Activated CD8-positive, alpha-beta memory T cell treated with anti-CD3 and anti-CD28 coated beads, Interleukin-2, amount 10 ng/mL, durations not matched to agents 7 days and 5 days (primary cell): Measurements from ENCODE around the gene TSPAN16. TPM values are rescaled to one million over a fixed set of nuclear protein-coding genes. Genes with fewer than 3 reads are reported as not detected.

Experiments used
- ATAC-seq: fragments of 150-1000 bp; cut with Tn5 transposase; one replicate; pipeline ENCODE4 v1.10.0; 2021; ENCODE audit warnings: moderate library complexity
- CTCF ChIA-PET: fragments of 350-600 bp; sonication (Branson Sonifier 250); formaldehyde crosslinking; loops from one replicate; lab custom pipeline; 2021; ENCODE audit warnings: antibody characterized with exemption; lab: Charles Lee
- DNase-seq: peaks from one replicate; pipeline ENCODE4 v3.0.0-alpha.2; 2020
- H3K27ac Mint-ChIP-seq: one replicate; pipeline ENCODE4 v1.8.0; 2021; ENCODE audit warnings: mild to moderate bottlenecking, mixed read lengths
- H3K27me3 Mint-ChIP-seq: one replicate; pipeline ENCODE4 v1.8.0; 2021; ENCODE audit warnings: mixed read lengths
- H3K36me3 Mint-ChIP-seq: one replicate; pipeline ENCODE4 v1.8.0; 2021; ENCODE audit warnings: mild to moderate bottlenecking, mixed read lengths
- H3K4me1 Mint-ChIP-seq: one replicate; pipeline ENCODE4 v1.8.0; 2021; ENCODE audit warnings: mixed read lengths
- H3K4me3 Mint-ChIP-seq: one replicate; pipeline ENCODE4 v1.8.0; 2021; ENCODE audit warnings: mild to moderate bottlenecking, moderate library complexity, mixed read lengths
- H3K9me3 Mint-ChIP-seq: one replicate; pipeline ENCODE4 v1.8.0; 2022; ENCODE audit warnings: low read depth, mixed read lengths
- total RNA-seq, 2 experiments: library from RNA; stranded (reverse); gene quantifications; one replicate each; pipeline ENCODE4 v1.2.3, GENCODE V29; 2021

The TSPAN16 gene
- total RNA-seq, 2 experiments from 2014 or later, result not detected

- peak overlapping the region; percentile 79 for H3K27ac Mint-ChIP-seq
- H3K36me3 Mint-ChIP-seq, result peaks cover 4% of the 10 kb centered on the region
- H3K4me1 Mint-ChIP-seq, result peaks cover 11% of the 10 kb centered on the region
- peak; percentile 86 for DNase-seq
- peak; percentile 81 for ATAC-seq
- peaks cover 68% of the 10 kb centered on the region for H3K27me3 Mint-ChIP-seq
- H3K4me3 Mint-ChIP-seq, result peak overlapping the region; percentile 58
- no peaks in the 10 kb centered on the region for H3K9me3 Mint-ChIP-seq
- CTCF ChIA-PET, result interaction anchor here (1.1 to 2.1 kb wide), 4 partner anchors 14 to 102 kb away, joined by 3 to 6 read pairs (median 4); partner anchors contain the start of gene TSPAN16
Measured at GRCh38 chr19:11279505-11280236, 16.3 kb upstream of the TSPAN16 start.

GRCh38 chr19:11281356-11282049 is 14.5 kb upstream of the TSPAN16 start:
- ATAC-seq, result no peak
- H3K4me1 Mint-ChIP-seq, result peaks cover 11% of the 10 kb centered on the region
- H3K4me3 Mint-ChIP-seq, result no peak overlapping the region
- H3K27me3 Mint-ChIP-seq, result peaks cover 71% of the 10 kb centered on the region
- CTCF ChIA-PET, result interaction anchor here (0.7 to 2.1 kb wide), 4 partner anchors 16 to 350 kb away, joined by 3 to 6 read pairs (median 5); partner anchors contain the start of genes ODAD3 and PRKCSH
- peaks cover 4% of the 10 kb centered on the region for H3K36me3 Mint-ChIP-seq
- no peak for DNase-seq
- H3K9me3 Mint-ChIP-seq, result no peaks in the 10 kb centered on the region
- peak overlapping the region; percentile 5 for H3K27ac Mint-ChIP-seq

- no peak for DNase-seq
- Mint-ChIP-seq H3K9me3 (no peaks in the 10 kb centered on the region), H3K27me3 (peaks cover 68% of the 10 kb centered on the region), H3K36me3 (no peaks in the 10 kb centered on the region), H3K4me3 (no peak overlapping the region), H3K4me1 (peaks cover 8% of the 10 kb centered on the region), H3K27ac (no peak overlapping the region)
- no peak for ATAC-seq
- CTCF ChIA-PET, result no interaction called here
Measured at GRCh38 chr19:11284515-11284914, 11.4 kb upstream of the TSPAN16 start.

- ATAC-seq (no peak), DNase-seq (no peak)
- CTCF ChIA-PET, result interaction anchor here (1.0 to 1.4 kb wide), 2 partner anchors 89 to 196 kb away, joined by 3 to 4 read pairs; no protein-coding TSS in a partner anchor
- H3K27me3 Mint-ChIP-seq, result peaks cover 74% of the 10 kb centered on the region
- H3K36me3 Mint-ChIP-seq, result no peaks in the 10 kb centered on the region
- no peaks in the 10 kb centered on the region for H3K4me1 Mint-ChIP-seq
- H3K4me3 Mint-ChIP-seq, result no peak overlapping the region
- no peak overlapping the region for H3K27ac Mint-ChIP-seq
- H3K9me3 Mint-ChIP-seq, result no peaks in the 10 kb centered on the region
Measured at GRCh38 chr19:11286312-11286974, 9.5 kb upstream of the TSPAN16 start.

- DNase-seq, result no peak
- Mint-ChIP-seq H3K9me3 (no peaks in the 10 kb centered on the region), H3K27ac (no peak overlapping the region), H3K27me3 (peaks cover 63% of the 10 kb centered on the region), H3K4me1 (no peaks in the 10 kb centered on the region), H3K36me3 (no peaks in the 10 kb centered on the region), H3K4me3 (no peak overlapping the region)
- CTCF ChIA-PET, result interaction anchor here (1.5 kb wide), 1 partner anchor 45 kb away, joined by 3 read pairs; no protein-coding TSS in a partner anchor
- no peak for ATAC-seq
Measured at GRCh38 chr19:11288349-11288748, 7.6 kb upstream of the TSPAN16 start.

GRCh38 chr19:11290256-11290655 is 5.7 kb upstream of the TSPAN16 start:
- ATAC-seq, result no peak
- no peaks in the 10 kb centered on the region for H3K36me3 Mint-ChIP-seq
- no peak overlapping the region for H3K4me3 Mint-ChIP-seq
- no peaks in the 10 kb centered on the region for H3K9me3 Mint-ChIP-seq
- peaks cover 5% of the 10 kb centered on the region for H3K4me1 Mint-ChIP-seq
- peaks cover 65% of the 10 kb centered on the region for H3K27me3 Mint-ChIP-seq
- no peak for DNase-seq
- H3K27ac Mint-ChIP-seq, result no peak overlapping the region
- CTCF ChIA-PET, result interaction anchor here (1.4 to 2.0 kb wide), 3 partner anchors 91 to 192 kb away, joined by 4 to 5 read pairs (median 5); no protein-coding TSS in a partner anchor

GRCh38 chr19:11291415-11291814 is 4.5 kb upstream of the TSPAN16 start:
- Mint-ChIP-seq H3K4me1 (peaks cover 5% of the 10 kb centered on the region), H3K4me3 (no peak overlapping the region), H3K27me3 (peaks cover 67% of the 10 kb centered on the region), H3K9me3 (no peaks in the 10 kb centered on the region), H3K36me3 (no peaks in the 10 kb centered on the region), H3K27ac (no peak overlapping the region)
- ATAC-seq (no peak), DNase-seq (no peak)
- CTCF ChIA-PET, result interaction anchor here (1.2 kb wide), 1 partner anchor 191 kb away, joined by 5 read pairs; no protein-coding TSS in a partner anchor

- Mint-ChIP-seq H3K27ac (no peak overlapping the region), H3K36me3 (no peaks in the 10 kb centered on the region), H3K27me3 (peaks cover 62% of the 10 kb centered on the region), H3K4me1 (peaks cover 5% of the 10 kb centered on the region), H3K9me3 (no peaks in the 10 kb centered on the region), H3K4me3 (no peak overlapping the region)
- ATAC-seq, result no peak
- DNase-seq, result no peak
- CTCF ChIA-PET, result interaction anchor here (1.2 to 2.6 kb wide), 2 partner anchors 9 to 190 kb away, joined by 5 to 7 read pairs; no protein-coding TSS in a partner anchor
Measured at GRCh38 chr19:11291991-11292390, 4.0 kb upstream of the TSPAN16 start.

GRCh38 chr19:11293433-11294389 is 2.2 kb upstream of the TSPAN16 start:
- Mint-ChIP-seq H3K27ac (no peak overlapping the region), H3K36me3 (no peaks in the 10 kb centered on the region), H3K4me3 (peak overlapping the region; percentile 43), H3K4me1 (peaks cover 5% of the 10 kb centered on the region), H3K27me3 (peaks cover 57% of the 10 kb centered on the region), H3K9me3 (no peaks in the 10 kb centered on the region)
- peak; percentile 82 for DNase-seq
- CTCF ChIA-PET, result interaction anchor here (0.6 to 2.6 kb wide), 21 partner anchors 11 to 353 kb away, joined by 3 to 15 read pairs (median 4); partner anchors contain the start of genes CCDC159, EPOR, SWSAP1 and TMEM205
- peak; percentile 97 for ATAC-seq

- CTCF ChIA-PET, result interaction anchor here (0.6 to 2.2 kb wide), 4 partner anchors 15 to 144 kb away, joined by 4 to 15 read pairs (median 6); partner anchors contain the start of gene SWSAP1
- Mint-ChIP-seq H3K27me3 (peaks cover 50% of the 10 kb centered on the region), H3K4me1 (peaks cover 5% of the 10 kb centered on the region), H3K4me3 (no peak overlapping the region), H3K9me3 (no peaks in the 10 kb centered on the region), H3K27ac (no peak overlapping the region), H3K36me3 (no peaks in the 10 kb centered on the region)
- ATAC-seq (no peak), DNase-seq (no peak)
Measured at GRCh38 chr19:11295180-11295579, 780 bp upstream of the TSPAN16 start.

- H3K27me3 Mint-ChIP-seq, result peaks cover 42% of the 10 kb centered on the region
- no peak overlapping the region for H3K4me3 Mint-ChIP-seq
- CTCF ChIA-PET, result interaction anchor here (0.5 to 1.6 kb wide), 5 partner anchors 16 to 412 kb away, joined by 3 to 7 read pairs (median 4); partner anchors contain the start of gene SWSAP1
- DNase-seq (no peak), ATAC-seq (no peak)
- no peak overlapping the region for H3K27ac Mint-ChIP-seq
- no peaks in the 10 kb centered on the region for H3K36me3 Mint-ChIP-seq
- peaks cover 5% of the 10 kb centered on the region for H3K4me1 Mint-ChIP-seq
- H3K9me3 Mint-ChIP-seq, result no peaks in the 10 kb centered on the region
Measured at GRCh38 chr19:11296264-11296663, 304 bp downstream of the TSPAN16 start.
